Measurements from ENCODE around the gene NT5DC2. TPM values are rescaled to one million over a fixed set of nuclear protein-coding genes. Genes with fewer than 3 reads are reported as not detected.

The NT5DC2 gene
- total and polyA plus RNA-seq, 10 of the 15 experiments (the other 5 are each of a cell fraction or from before 2014, with no cell fraction given), result 21.6 to 135 (median 66.8) TPM

GRCh38 chr3:52551118-52551517 lies 17.5 kb upstream of the NT5DC2 start:
- BruUV-seq (replicated peaks), result no TSS peak
- H2AFZ ChIP-seq (ENCODE audit: control insufficient read depth, low read depth, low read length), result no peak overlapping the region
- ATAC-seq (no peak), FAIRE-seq (no peak), DNase-seq (ENCODE audit: low read depth, low spot score) (no peak)
- H3K79me2 ChIP-seq (ENCODE audit: control insufficient read depth, insufficient read depth, low read length), result no peaks in the 10 kb centered on the region
- H4K20me1 ChIP-seq (ENCODE audit: control insufficient read depth, insufficient read depth), result no peaks in the 10 kb centered on the region
- no peak for TF ChIP-seq TAF1 (IDR thresholded peaks at IDR 0.05; ENCODE audit: borderline replicate concordance, low read depth, low read length)
- no peak for TF ChIP-seq CBX5 (IDR thresholded peaks at IDR 0.05; ENCODE audit: low read depth)
- in situ Hi-C loops (cut with MboI) (no loop called here), intact Hi-C loops (cut with micrococcal nuclease; ENCODE audit: unreplicated experiment) (no loop called here)
- peaks cover 2 to 42% of the 10 kb centered on the region in 2 experiments; a peak in 3 of 4 replicates for H3K36me3 ChIP-seq (ENCODE audit: control insufficient read depth in 2 of 2, insufficient read depth in 2 of 2, low read length in 1 of 2)
- H3K27ac ChIP-seq (ENCODE audit: control insufficient read depth, insufficient read depth), result no peak overlapping the region
- no peaks in the 10 kb centered on the region for H3K9me3 ChIP-seq (replicated peaks; ENCODE audit: control insufficient read depth, insufficient read depth, low read length)
- H3K9ac ChIP-seq (ENCODE audit: control insufficient read depth, insufficient read depth, low read length), result no peak overlapping the region
- no peak overlapping the region for H3K4me2 ChIP-seq (ENCODE audit: control insufficient read depth, insufficient read depth)
- ChIA-PET RAD21 (ENCODE audit: unreplicated experiment) (no interaction called here), POLR2A (interaction anchor here (1.7 kb wide), 1 partner anchor 10 kb away, joined by 4 read pairs; no protein-coding TSS in a partner anchor), CTCF (interaction anchor here (1.1 kb wide), 1 partner anchor 9 kb away, joined by 3 read pairs; no protein-coding TSS in a partner anchor), SMC1A (ENCODE audit: uncharacterized antibody, unreplicated experiment) (interaction anchor here (1.3 to 1.4 kb wide), 3 partner anchors 9 to 22 kb away, joined by 3 to 6 read pairs (median 4); no protein-coding TSS in a partner anchor)
- no peaks in the 10 kb centered on the region for H3K27me3 ChIP-seq (replicated peaks in 1 of 2; ENCODE audit: control insufficient read depth in 2 of 2, insufficient read depth in 2 of 2, low read length in 1 of 2)
- H3K4me3 ChIP-seq, result no peak overlapping the region
- H3K4me1 ChIP-seq (ENCODE audit: control insufficient read depth, insufficient read depth, low read length), result no peaks in the 10 kb centered on the region

- BruUV-seq (replicated peaks), result no TSS peak
- Histone ChIP-seq H3K9me3 (replicated peaks; ENCODE audit: control insufficient read depth, insufficient read depth, low read length) (no peaks in the 10 kb centered on the region), H3K4me2 (ENCODE audit: control insufficient read depth, insufficient read depth) (no peak overlapping the region), H3K4me3 (no peak overlapping the region), H4K20me1 (ENCODE audit: control insufficient read depth, insufficient read depth) (no peaks in the 10 kb centered on the region), H3K9ac (ENCODE audit: control insufficient read depth, insufficient read depth, low read length) (no peak overlapping the region), H2AFZ (ENCODE audit: control insufficient read depth, low read depth, low read length) (no peak overlapping the region), H3K4me1 (ENCODE audit: control insufficient read depth, insufficient read depth, low read length) (no peaks in the 10 kb centered on the region), H3K27ac (ENCODE audit: control insufficient read depth, insufficient read depth) (no peak overlapping the region), H3K36me3 (ENCODE audit: control insufficient read depth in 2 of 2, insufficient read depth in 2 of 2, low read length in 1 of 2) (peaks cover 1 to 20% of the 10 kb centered on the region in 2 experiments; a peak in 2 of 4 replicates), H3K27me3 (replicated peaks in 1 of 2; ENCODE audit: control insufficient read depth in 2 of 2, insufficient read depth in 2 of 2, low read length in 1 of 2) (no peaks in the 10 kb centered on the region), H3K79me2 (ENCODE audit: control insufficient read depth, insufficient read depth, low read length) (no peaks in the 10 kb centered on the region)
- ChIA-PET RAD21 (ENCODE audit: unreplicated experiment) (no interaction called here), CTCF (interaction anchor here (0.8 to 1.6 kb wide), 2 partner anchors 9 to 11 kb away, joined by 3 read pairs; no protein-coding TSS in a partner anchor), POLR2A (no interaction called here), SMC1A (ENCODE audit: uncharacterized antibody, unreplicated experiment) (interaction anchor here (0.6 to 2.3 kb wide), 3 partner anchors 14 to 1009 kb away, joined by 3 to 6 read pairs (median 3); no protein-coding TSS in a partner anchor)
- DNase-seq (ENCODE audit: low read depth, low spot score), result no peak
- 38% methylated on average over 2 of the region's 2 CpGs for WGBS (ENCODE audit: insufficient coverage, insufficient replicate concordance, low lambda C conversion rate, missing lambda C conversion rate)
- peak; percentile 38 for FAIRE-seq
- in situ Hi-C loops (cut with MboI), result no loop called here
- intact Hi-C loops (cut with micrococcal nuclease; ENCODE audit: unreplicated experiment), result no loop called here
- ATAC-seq, result no peak
- TF ChIP-seq SMAD1 (IDR thresholded peaks at IDR 0.05; ENCODE audit: low read depth, partially characterized antibody) (no peak), ZNF217 (IDR thresholded peaks at IDR 0.05) (no peak), TBL1XR1 (IDR thresholded peaks at IDR 0.05; ENCODE audit: low read depth, low read length) (no peak), POLR2AphosphoS2 (IDR thresholded peaks at IDR 0.05; ENCODE audit: low read depth, low read length) (no peak), ZSCAN29 (IDR thresholded peaks at IDR 0.05) (no peak), HSF1 (IDR thresholded peaks at IDR 0.05; ENCODE audit: low read depth, low read length) (no peak), PBX3 (IDR thresholded peaks at IDR 0.05; ENCODE audit: insufficient replicate concordance, low read depth, low read length) (no peak), ZNF384 (IDR thresholded peaks at IDR 0.05; ENCODE audit: borderline replicate concordance, low read depth, low read length) (no peak), RB1 (IDR thresholded peaks at IDR 0.05; ENCODE audit: borderline replicate concordance) (no peak), PAX8 (IDR thresholded peaks at IDR 0.05) (no peak), IKZF1 (conservative IDR thresholded peaks at IDR 0.05) (no peak)
Measured at GRCh38 chr3:52547143-52547542, 13.5 kb upstream of the NT5DC2 start.
